ENCODE data around the gene DOCK6.

DNA sequence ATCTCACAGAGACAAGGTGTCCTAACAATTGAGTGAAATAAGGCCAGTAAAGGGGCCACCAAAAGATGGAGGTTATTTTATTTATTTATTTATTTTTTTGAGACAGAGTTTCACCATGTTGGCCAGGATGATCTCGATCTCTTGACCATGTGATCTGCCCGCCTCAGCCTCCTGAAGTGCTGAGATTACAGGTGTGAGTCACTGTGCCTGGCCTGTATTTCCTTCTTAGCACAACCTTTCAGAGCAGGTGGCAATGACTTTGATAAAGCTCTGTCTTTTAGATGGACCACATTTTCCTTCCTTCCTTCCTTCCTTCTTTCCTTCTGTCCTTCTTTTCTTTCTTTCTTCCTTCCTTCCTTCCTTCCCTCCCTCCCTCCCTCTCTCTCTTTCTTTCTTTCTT, 11.0 kb upstream of the DOCK6 start:
- TF ChIP-seq, protein P1, sequence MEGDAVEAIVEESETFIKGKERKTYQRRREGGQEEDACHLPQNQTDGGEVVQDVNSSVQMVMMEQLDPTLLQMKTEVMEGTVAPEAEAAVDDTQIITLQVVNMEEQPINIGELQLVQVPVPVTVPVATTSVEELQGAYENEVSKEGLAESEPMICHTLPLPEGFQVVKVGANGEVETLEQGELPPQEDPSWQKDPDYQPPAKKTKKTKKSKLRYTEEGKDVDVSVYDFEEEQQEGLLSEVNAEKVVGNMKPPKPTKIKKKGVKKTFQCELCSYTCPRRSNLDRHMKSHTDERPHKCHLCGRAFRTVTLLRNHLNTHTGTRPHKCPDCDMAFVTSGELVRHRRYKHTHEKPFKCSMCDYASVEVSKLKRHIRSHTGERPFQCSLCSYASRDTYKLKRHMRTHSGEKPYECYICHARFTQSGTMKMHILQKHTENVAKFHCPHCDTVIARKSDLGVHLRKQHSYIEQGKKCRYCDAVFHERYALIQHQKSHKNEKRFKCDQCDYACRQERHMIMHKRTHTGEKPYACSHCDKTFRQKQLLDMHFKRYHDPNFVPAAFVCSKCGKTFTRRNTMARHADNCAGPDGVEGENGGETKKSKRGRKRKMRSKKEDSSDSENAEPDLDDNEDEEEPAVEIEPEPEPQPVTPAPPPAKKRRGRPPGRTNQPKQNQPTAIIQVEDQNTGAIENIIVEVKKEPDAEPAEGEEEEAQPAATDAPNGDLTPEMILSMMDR (IDR thresholded peaks at IDR 0.05): no peak
- TF ChIP-seq ZFX (IDR thresholded peaks at IDR 0.05; ENCODE audit: borderline replicate concordance): no peak

Measured in 22Rv1 (cell line).